ENCODE data around the gene MOSMO.

DNA sequence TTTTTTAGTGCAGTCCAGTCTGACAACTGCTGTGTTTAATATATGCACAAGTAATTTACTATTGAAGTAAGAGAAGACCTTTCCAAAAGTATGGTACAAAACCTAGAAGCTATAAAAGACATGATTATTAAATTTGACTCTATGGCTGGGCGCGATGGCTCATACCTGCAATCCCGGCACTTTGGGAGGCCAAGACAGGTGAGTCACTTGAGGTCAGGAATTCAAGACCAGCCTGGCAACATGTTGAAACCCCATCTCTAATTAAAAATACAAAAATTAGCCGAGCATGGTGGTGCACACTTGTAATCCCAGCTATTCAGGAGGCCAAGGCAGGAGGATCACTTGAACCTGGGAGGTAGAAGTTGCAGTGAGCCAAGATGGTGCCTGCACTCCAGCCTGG lies 43.1 kb downstream of the MOSMO start:
- TF ChIP-seq EZH2 (IDR thresholded peaks at IDR 0.05) (no peak), POLR2AphosphoS5 (IDR thresholded peaks at IDR 0.05; ENCODE audit: low read depth, low read length) (no peak), RAD21 (IDR thresholded peaks at IDR 0.05; ENCODE audit: low read depth) (no peak), ZFX (IDR thresholded peaks at IDR 0.05) (no peak), POLR2A (IDR thresholded peaks at IDR 0.05; ENCODE audit: borderline replicate concordance, extremely low read depth, insufficient read depth, insufficient read length) (no peak), YY1 (IDR thresholded peaks at IDR 0.05; ENCODE audit: extremely low read depth, insufficient replicate concordance, low read depth, low read length) (no peak), CBX3 (IDR thresholded peaks at IDR 0.05; ENCODE audit: low read depth) (peak; percentile 32; the same call in 1 of the 2 replicates), SIN3A (IDR thresholded peaks at IDR 0.05; ENCODE audit: low read depth) (no peak), SRF (IDR thresholded peaks at IDR 0.05; ENCODE audit: low read depth) (no peak), EZH2phosphoT487 (IDR thresholded peaks at IDR 0.05; ENCODE audit: borderline replicate concordance) (no peak)
- TF ChIP-seq, protein P1, sequence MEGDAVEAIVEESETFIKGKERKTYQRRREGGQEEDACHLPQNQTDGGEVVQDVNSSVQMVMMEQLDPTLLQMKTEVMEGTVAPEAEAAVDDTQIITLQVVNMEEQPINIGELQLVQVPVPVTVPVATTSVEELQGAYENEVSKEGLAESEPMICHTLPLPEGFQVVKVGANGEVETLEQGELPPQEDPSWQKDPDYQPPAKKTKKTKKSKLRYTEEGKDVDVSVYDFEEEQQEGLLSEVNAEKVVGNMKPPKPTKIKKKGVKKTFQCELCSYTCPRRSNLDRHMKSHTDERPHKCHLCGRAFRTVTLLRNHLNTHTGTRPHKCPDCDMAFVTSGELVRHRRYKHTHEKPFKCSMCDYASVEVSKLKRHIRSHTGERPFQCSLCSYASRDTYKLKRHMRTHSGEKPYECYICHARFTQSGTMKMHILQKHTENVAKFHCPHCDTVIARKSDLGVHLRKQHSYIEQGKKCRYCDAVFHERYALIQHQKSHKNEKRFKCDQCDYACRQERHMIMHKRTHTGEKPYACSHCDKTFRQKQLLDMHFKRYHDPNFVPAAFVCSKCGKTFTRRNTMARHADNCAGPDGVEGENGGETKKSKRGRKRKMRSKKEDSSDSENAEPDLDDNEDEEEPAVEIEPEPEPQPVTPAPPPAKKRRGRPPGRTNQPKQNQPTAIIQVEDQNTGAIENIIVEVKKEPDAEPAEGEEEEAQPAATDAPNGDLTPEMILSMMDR (IDR thresholded peaks at IDR 0.05 in 2 of 3, conservative IDR thresholded peaks at IDR 0.05 in 1 of 3; ENCODE audit: borderline replicate concordance in 1 of 3, insufficient read depth in 1 of 3, low read depth in 2 of 3, low read length in 2 of 3) = no peak
- TF ChIP-seq, protein P2, sequence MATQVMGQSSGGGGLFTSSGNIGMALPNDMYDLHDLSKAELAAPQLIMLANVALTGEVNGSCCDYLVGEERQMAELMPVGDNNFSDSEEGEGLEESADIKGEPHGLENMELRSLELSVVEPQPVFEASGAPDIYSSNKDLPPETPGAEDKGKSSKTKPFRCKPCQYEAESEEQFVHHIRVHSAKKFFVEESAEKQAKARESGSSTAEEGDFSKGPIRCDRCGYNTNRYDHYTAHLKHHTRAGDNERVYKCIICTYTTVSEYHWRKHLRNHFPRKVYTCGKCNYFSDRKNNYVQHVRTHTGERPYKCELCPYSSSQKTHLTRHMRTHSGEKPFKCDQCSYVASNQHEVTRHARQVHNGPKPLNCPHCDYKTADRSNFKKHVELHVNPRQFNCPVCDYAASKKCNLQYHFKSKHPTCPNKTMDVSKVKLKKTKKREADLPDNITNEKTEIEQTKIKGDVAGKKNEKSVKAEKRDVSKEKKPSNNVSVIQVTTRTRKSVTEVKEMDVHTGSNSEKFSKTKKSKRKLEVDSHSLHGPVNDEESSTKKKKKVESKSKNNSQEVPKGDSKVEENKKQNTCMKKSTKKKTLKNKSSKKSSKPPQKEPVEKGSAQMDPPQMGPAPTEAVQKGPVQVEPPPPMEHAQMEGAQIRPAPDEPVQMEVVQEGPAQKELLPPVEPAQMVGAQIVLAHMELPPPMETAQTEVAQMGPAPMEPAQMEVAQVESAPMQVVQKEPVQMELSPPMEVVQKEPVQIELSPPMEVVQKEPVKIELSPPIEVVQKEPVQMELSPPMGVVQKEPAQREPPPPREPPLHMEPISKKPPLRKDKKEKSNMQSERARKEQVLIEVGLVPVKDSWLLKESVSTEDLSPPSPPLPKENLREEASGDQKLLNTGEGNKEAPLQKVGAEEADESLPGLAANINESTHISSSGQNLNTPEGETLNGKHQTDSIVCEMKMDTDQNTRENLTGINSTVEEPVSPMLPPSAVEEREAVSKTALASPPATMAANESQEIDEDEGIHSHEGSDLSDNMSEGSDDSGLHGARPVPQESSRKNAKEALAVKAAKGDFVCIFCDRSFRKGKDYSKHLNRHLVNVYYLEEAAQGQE (IDR thresholded peaks at IDR 0.05; ENCODE audit: low read depth) = no peak
